ENCODE data around the gene ARHGEF10L.

The ARHGEF10L gene

GRCh38 chr1:17674726-17675500 is 135.4 kb downstream of the ARHGEF10L start:
- H3K27ac ChIP-seq (ENCODE audit: low read depth, low read length), result no peak overlapping the region
- no peak overlapping the region for H3K9ac ChIP-seq (ENCODE audit: low read depth, low read length)
- 94% methylated on average over 14 of the region's 14 CpGs for WGBS
- H3K9me3 ChIP-seq (ENCODE audit: insufficient read depth, low read depth, low read length), result no peaks in the 10 kb centered on the region
- H3K4me3 ChIP-seq (ENCODE audit: low read length), result no peak overlapping the region
- peaks cover 14% of the 10 kb centered on the region for H3K4me1 ChIP-seq (ENCODE audit: insufficient read depth, low read length)
- no peaks in the 10 kb centered on the region for H3K27me3 ChIP-seq (ENCODE audit: insufficient read depth, low read length)
- H3K36me3 ChIP-seq (ENCODE audit: insufficient read depth, low read length), result peaks cover 8% of the 10 kb centered on the region; the same call in 1 of the 2 replicates

GRCh38 chr1:17675744-17676143 is 136.2 kb downstream of the ARHGEF10L start:
- no peak overlapping the region for H3K27ac ChIP-seq (ENCODE audit: low read depth, low read length)
- no peaks in the 10 kb centered on the region for H3K9me3 ChIP-seq (ENCODE audit: insufficient read depth, low read depth, low read length)
- H3K36me3 ChIP-seq (ENCODE audit: insufficient read depth, low read length), result peaks cover 5% of the 10 kb centered on the region; the same call in 1 of the 2 replicates
- H3K4me3 ChIP-seq (ENCODE audit: low read length), result no peak overlapping the region
- H3K9ac ChIP-seq (ENCODE audit: low read depth, low read length), result no peak overlapping the region
- H3K4me1 ChIP-seq (ENCODE audit: insufficient read depth, low read length), result peaks cover 14% of the 10 kb centered on the region
- H3K27me3 ChIP-seq (ENCODE audit: insufficient read depth, low read length), result no peaks in the 10 kb centered on the region
- WGBS, result 95% methylated on average over 3 of the region's 3 CpGs

GRCh38 chr1:17676387-17677060 is 137.0 kb downstream of the ARHGEF10L start:
- peaks cover 5% of the 10 kb centered on the region; the same call in 1 of the 2 replicates for H3K36me3 ChIP-seq (ENCODE audit: insufficient read depth, low read length)
- no peaks in the 10 kb centered on the region for H3K27me3 ChIP-seq (ENCODE audit: insufficient read depth, low read length)
- H3K27ac ChIP-seq (ENCODE audit: low read depth, low read length), result no peak overlapping the region
- H3K4me3 ChIP-seq (ENCODE audit: low read length), result no peak overlapping the region
- no peak overlapping the region for H3K9ac ChIP-seq (ENCODE audit: low read depth, low read length)
- 89% methylated on average over 11 of the region's 11 CpGs for WGBS
- no peaks in the 10 kb centered on the region for H3K9me3 ChIP-seq (ENCODE audit: insufficient read depth, low read depth, low read length)
- peaks cover 8% of the 10 kb centered on the region for H3K4me1 ChIP-seq (ENCODE audit: insufficient read depth, low read length)

- H3K27me3 ChIP-seq (ENCODE audit: insufficient read depth, low read length), result no peaks in the 10 kb centered on the region
- H3K9me3 ChIP-seq (ENCODE audit: insufficient read depth, low read depth, low read length), result no peaks in the 10 kb centered on the region
- H3K36me3 ChIP-seq (ENCODE audit: insufficient read depth, low read length), result peaks cover 5% of the 10 kb centered on the region; the same call in 1 of the 2 replicates
- H3K27ac ChIP-seq (ENCODE audit: low read depth, low read length), result no peak overlapping the region
- H3K4me3 ChIP-seq (ENCODE audit: low read length), result no peak overlapping the region
- WGBS, result 94% methylated on average over 6 of the region's 6 CpGs
- no peak overlapping the region for H3K9ac ChIP-seq (ENCODE audit: low read depth, low read length)
- 0 out of 2 replicates have a peak, but pooled peaks cover 4% of the 10 kb centered on the region for H3K4me1 ChIP-seq (ENCODE audit: insufficient read depth, low read length)
Measured at GRCh38 chr1:17678011-17678410, 138.5 kb downstream of the ARHGEF10L start.

- WGBS, result 93% methylated on average over 16 of the region's 16 CpGs
- H3K27me3 ChIP-seq (ENCODE audit: insufficient read depth, low read length), result no peaks in the 10 kb centered on the region
- H3K36me3 ChIP-seq (ENCODE audit: insufficient read depth, low read length), result peaks cover under 1% of the 10 kb centered on the region; the same call in 1 of the 2 replicates
- 0 out of 2 replicates have a peak, but pooled peaks cover 9% of the 10 kb centered on the region for H3K4me1 ChIP-seq (ENCODE audit: insufficient read depth, low read length)
- H3K4me3 ChIP-seq (ENCODE audit: low read length), result no peak overlapping the region
- no peak overlapping the region for H3K9ac ChIP-seq (ENCODE audit: low read depth, low read length)
- no peaks in the 10 kb centered on the region for H3K9me3 ChIP-seq (ENCODE audit: insufficient read depth, low read depth, low read length)
- H3K27ac ChIP-seq (ENCODE audit: low read depth, low read length), result no peak overlapping the region
Measured at GRCh38 chr1:17679856-17680255, 140.4 kb downstream of the ARHGEF10L start.

- Histone ChIP-seq H3K4me3 (ENCODE audit: low read length) (no peak overlapping the region), H3K27me3 (ENCODE audit: insufficient read depth, low read length) (no peaks in the 10 kb centered on the region), H3K9me3 (ENCODE audit: insufficient read depth, low read depth, low read length) (no peaks in the 10 kb centered on the region), H3K9ac (ENCODE audit: low read depth, low read length) (no peak overlapping the region), H3K27ac (ENCODE audit: low read depth, low read length) (no peak overlapping the region), H3K4me1 (ENCODE audit: insufficient read depth, low read length) (0 out of 2 replicates have a peak, but pooled peaks cover 11% of the 10 kb centered on the region), H3K36me3 (ENCODE audit: insufficient read depth, low read length) (no peaks in the 10 kb centered on the region; the same call in 1 of the 2 replicates)
- WGBS, result 92% methylated on average over 10 of the region's 10 CpGs
Measured at GRCh38 chr1:17680308-17680707, 140.8 kb downstream of the ARHGEF10L start.

GRCh38 chr1:17682400-17682799 is 142.9 kb downstream of the ARHGEF10L start:
- 0 out of 2 replicates have a peak overlapping the region, but pooled peaks have one; percentile 32 for H3K9ac ChIP-seq (ENCODE audit: low read depth, low read length)

GRCh38 chr1:17683598-17683997 is 144.1 kb downstream of the ARHGEF10L start:
- H3K27ac ChIP-seq (ENCODE audit: low read depth, low read length), result no peak overlapping the region
- no peak overlapping the region for H3K9ac ChIP-seq (ENCODE audit: low read depth, low read length)
- 95% methylated on average over 11 of the region's 11 CpGs for WGBS
- H3K27me3 ChIP-seq (ENCODE audit: insufficient read depth, low read length), result no peaks in the 10 kb centered on the region
- H3K4me3 ChIP-seq (ENCODE audit: low read length), result no peak overlapping the region
- H3K9me3 ChIP-seq (ENCODE audit: insufficient read depth, low read depth, low read length), result no peaks in the 10 kb centered on the region
- 0 out of 2 replicates have a peak, but pooled peaks cover 11% of the 10 kb centered on the region for H3K4me1 ChIP-seq (ENCODE audit: insufficient read depth, low read length)
- H3K36me3 ChIP-seq (ENCODE audit: insufficient read depth, low read length), result peaks cover 10% of the 10 kb centered on the region

More at GRCh38 chr1:17682400-17682799, 142.9 kb downstream of the ARHGEF10L start:
- Histone ChIP-seq H3K27ac (ENCODE audit: low read depth, low read length) (no peak overlapping the region), H3K36me3 (ENCODE audit: insufficient read depth, low read length) (peaks cover 2% of the 10 kb centered on the region; the same call in 1 of the 2 replicates), H3K4me1 (ENCODE audit: insufficient read depth, low read length) (0 out of 2 replicates have a peak, but pooled peaks cover 11% of the 10 kb centered on the region), H3K9me3 (ENCODE audit: insufficient read depth, low read depth, low read length) (no peaks in the 10 kb centered on the region), H3K27me3 (ENCODE audit: insufficient read depth, low read length) (no peaks in the 10 kb centered on the region), H3K4me3 (ENCODE audit: low read length) (no peak overlapping the region)
- 85% methylated on average over 4 of the region's 4 CpGs for WGBS

- no peaks in the 10 kb centered on the region for H3K27me3 ChIP-seq (ENCODE audit: insufficient read depth, low read length)
- H3K27ac ChIP-seq (ENCODE audit: low read depth, low read length), result 0 out of 2 replicates have a peak overlapping the region, but pooled peaks have one; percentile 6
- 49% methylated on average over 8 of the region's 8 CpGs for WGBS
- peaks cover 17% of the 10 kb centered on the region for H3K36me3 ChIP-seq (ENCODE audit: insufficient read depth, low read length)
- 0 out of 2 replicates have a peak overlapping the region, but pooled peaks have one; percentile 7 for H3K9ac ChIP-seq (ENCODE audit: low read depth, low read length)
- no peak overlapping the region for H3K4me3 ChIP-seq (ENCODE audit: low read length)
- 0 out of 2 replicates have a peak, but pooled peaks cover 11% of the 10 kb centered on the region for H3K4me1 ChIP-seq (ENCODE audit: insufficient read depth, low read length)
- H3K9me3 ChIP-seq (ENCODE audit: insufficient read depth, low read depth, low read length), result no peaks in the 10 kb centered on the region
Measured at GRCh38 chr1:17684810-17685209, 145.3 kb downstream of the ARHGEF10L start.

GRCh38 chr1:17686258-17686657 is 146.8 kb downstream of the ARHGEF10L start:
- H3K27me3 ChIP-seq (ENCODE audit: insufficient read depth, low read length), result no peaks in the 10 kb centered on the region
- H3K27ac ChIP-seq (ENCODE audit: low read depth, low read length), result no peak overlapping the region
- no peak overlapping the region for H3K4me3 ChIP-seq (ENCODE audit: low read length)
- H3K9me3 ChIP-seq (ENCODE audit: insufficient read depth, low read depth, low read length), result no peaks in the 10 kb centered on the region
- H3K9ac ChIP-seq (ENCODE audit: low read depth, low read length), result no peak overlapping the region
- H3K36me3 ChIP-seq (ENCODE audit: insufficient read depth, low read length), result peaks cover 19% of the 10 kb centered on the region
- 92% methylated on average over 7 of the region's 7 CpGs for WGBS
- H3K4me1 ChIP-seq (ENCODE audit: insufficient read depth, low read length), result peaks cover 17% of the 10 kb centered on the region

- Histone ChIP-seq H3K36me3 (ENCODE audit: insufficient read depth, low read length) (peaks cover 19% of the 10 kb centered on the region), H3K9ac (ENCODE audit: low read depth, low read length) (no peak overlapping the region), H3K4me3 (ENCODE audit: low read length) (no peak overlapping the region), H3K4me1 (ENCODE audit: insufficient read depth, low read length) (peaks cover 16% of the 10 kb centered on the region), H3K9me3 (ENCODE audit: insufficient read depth, low read depth, low read length) (no peaks in the 10 kb centered on the region), H3K27ac (ENCODE audit: low read depth, low read length) (no peak overlapping the region), H3K27me3 (ENCODE audit: insufficient read depth, low read length) (no peaks in the 10 kb centered on the region)
- 90% methylated on average over 7 of the region's 7 CpGs for WGBS
Measured at GRCh38 chr1:17687145-17687544, 147.6 kb downstream of the ARHGEF10L start.

Data from HUES64 (cell line).